ENCODE results near the gene PFN4. TPM values are rescaled to one million over a fixed set of nuclear protein-coding genes. Genes with fewer than 3 reads are reported as not detected.

Gene PFN4
- total and polyA plus RNA-seq, 9 of the 15 experiments (the other 6 are each of a cell fraction or from before 2014, with no cell fraction given): 0.07 to 0.54 (median 0.31) TPM; not detected in 2

GRCh38 chr2:24084386-24085199 is 38.5 kb downstream of the PFN4 start, which contains the start of gene TP53I3 (continued):
- TF ChIP-seq TFE3 (CRISPR knock-in tag; IDR thresholded peaks at IDR 0.05): no peak
- TF ChIP-seq RBBP5 (IDR thresholded peaks at IDR 0.05; ENCODE audit: borderline replicate concordance, insufficient read depth, low read length, poor library complexity, severe bottlenecking): peak; percentile 45
- TF ChIP-seq NELFE (IDR thresholded peaks at IDR 0.05; ENCODE audit: insufficient read depth, insufficient read length): no peak
- TF ChIP-seq CBX5 (IDR thresholded peaks at IDR 0.05; ENCODE audit: borderline replicate concordance, low read depth): no peak
- TF ChIP-seq RNF2 (IDR thresholded peaks at IDR 0.05): peak; percentile 38; the same call in 1 of the 2 replicates
- TF ChIP-seq ZNF324 (CRISPR knock-in tag; IDR thresholded peaks at IDR 0.05): no peak
- TF ChIP-seq JUND (IDR thresholded peaks at IDR 0.05; ENCODE audit: borderline replicate concordance, low read depth, low read length): peak; percentile 23; the same call in 1 of the 2 replicates
- TF ChIP-seq JUND (tag; IDR thresholded peaks at IDR 0.05; ENCODE audit: borderline replicate concordance, low read depth, low read length): no peak
- TF ChIP-seq E2F3 (CRISPR knock-in tag; IDR thresholded peaks at IDR 0.05): 0 out of 2 replicates have a peak, but pooled peaks have one; percentile 10
- no peak for TF ChIP-seq STAT5B (CRISPR knock-in tag; IDR thresholded peaks at IDR 0.05)
- no peak for TF ChIP-seq IRF1 (CRISPR knock-in tag; IDR thresholded peaks at IDR 0.05; ENCODE audit: borderline replicate concordance)
- no peak for TF ChIP-seq MYBL2 (IDR thresholded peaks at IDR 0.05; ENCODE audit: low read depth)
- no peak for TF ChIP-seq MYBL2 (CRISPR knock-in tag; IDR thresholded peaks at IDR 0.05; ENCODE audit: borderline replicate concordance)
- TF ChIP-seq CREB5 (CRISPR knock-in tag; IDR thresholded peaks at IDR 0.05): no peak
- TF ChIP-seq NCOA2 (IDR thresholded peaks at IDR 0.05; ENCODE audit: partially characterized antibody in 2 of 2): no peak
- TF ChIP-seq CEBPB (tag; IDR thresholded peaks at IDR 0.05): no peak
- peak; percentile 73; the same call in 1 of the 2 replicates for TF ChIP-seq DIDO1 (tag; IDR thresholded peaks at IDR 0.05; ENCODE audit: low read depth)
